ENCODE measurements around the gene RNF145. TPM values are rescaled to one million over a fixed set of nuclear protein-coding genes. Genes with fewer than 3 reads are reported as not detected.
"Not testable (repeated sequence)": the region's sequence is repeated elsewhere in the genome, so short reads cannot be mapped to it uniquely, and the experiment has no call there.

Gene RNF145
- total and polyA plus RNA-seq, 10 of the 15 experiments (the other 5 are each of a cell fraction or from before 2014, with no cell fraction given) = 9.7 to 58.1 (median 38.2) TPM

DNA sequence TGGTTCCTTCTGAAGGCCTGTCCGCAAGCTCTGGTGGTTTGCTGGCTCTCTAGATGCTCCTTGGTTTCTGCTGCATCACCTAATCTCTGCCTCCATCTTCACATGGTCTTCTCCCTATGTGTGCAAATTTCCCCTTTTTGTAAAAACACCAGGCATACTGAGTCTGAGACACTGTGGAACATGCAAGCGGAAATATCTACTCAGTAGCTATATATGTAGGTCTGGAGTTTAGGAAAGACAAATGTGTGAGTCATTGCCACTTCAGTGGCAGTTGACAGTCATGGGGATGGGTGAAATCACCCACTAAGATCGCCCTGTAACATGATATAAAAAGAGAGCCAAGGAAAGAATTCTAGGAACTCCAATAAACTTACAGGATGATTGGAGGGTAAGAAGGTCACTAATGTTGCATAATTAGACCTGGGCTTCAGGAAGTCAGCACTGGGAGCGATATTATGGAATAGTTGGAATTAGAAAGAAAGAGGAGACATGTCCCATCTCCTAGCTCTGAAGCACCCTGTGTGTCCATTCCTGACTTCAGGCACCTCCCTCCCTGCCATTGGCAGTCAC lies 31.0 kb upstream of the RNF145 start:
- no peaks in the 10 kb centered on the region for H3K27me3 ChIP-seq (replicated peaks in 1 of 2; ENCODE audit: control insufficient read depth in 2 of 2, insufficient read depth in 2 of 2, low read length in 1 of 2)
- DNase-seq (ENCODE audit: low read depth, low spot score) (no peak), ATAC-seq (no peak), FAIRE-seq (no peak)
- intact Hi-C loops (cut with micrococcal nuclease; ENCODE audit: unreplicated experiment) = no loop called here
- RAD21 ChIA-PET (ENCODE audit: unreplicated experiment) = no interaction called here
- in situ Hi-C loops (cut with MboI) = no loop called here
- POLR2A ChIA-PET = no interaction called here
- no TSS peak for BruUV-seq (replicated peaks)
- WGBS (ENCODE audit: insufficient coverage, insufficient replicate concordance, low lambda C conversion rate, missing lambda C conversion rate) = 70% methylated on average over 4 of the region's 4 CpGs
- CTCF ChIA-PET = no interaction called here
- H4K20me1 ChIP-seq (ENCODE audit: control insufficient read depth, insufficient read depth) = no peaks in the 10 kb centered on the region
- SMC1A ChIA-PET (ENCODE audit: uncharacterized antibody, unreplicated experiment) = interaction anchor here (1.3 kb wide), 1 partner anchor 84 kb away, joined by 3 read pairs; no protein-coding TSS in a partner anchor
- TF ChIP-seq CEBPB (IDR thresholded peaks at IDR 0.05; ENCODE audit: borderline replicate concordance in 1 of 2, low read depth in 2 of 2, low read length in 2 of 2) (no peak), CHD2 (IDR thresholded peaks at IDR 0.05; ENCODE audit: borderline replicate concordance, low read depth, low read length) (no peak), RCOR1 (conservative IDR thresholded peaks at IDR 0.05; ENCODE audit: low read depth, low read length) (no peak), EGR1 (IDR thresholded peaks at IDR 0.05; ENCODE audit: borderline replicate concordance in 1 of 2, low read depth in 2 of 2, low read length in 2 of 2) (no peak)
- TF ChIP-seq, protein P1, sequence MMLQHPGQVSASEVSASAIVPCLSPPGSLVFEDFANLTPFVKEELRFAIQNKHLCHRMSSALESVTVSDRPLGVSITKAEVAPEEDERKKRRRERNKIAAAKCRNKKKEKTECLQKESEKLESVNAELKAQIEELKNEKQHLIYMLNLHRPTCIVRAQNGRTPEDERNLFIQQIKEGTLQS (IDR thresholded peaks at IDR 0.05; ENCODE audit: borderline replicate concordance, extremely low read depth, low read depth, low read length) = no peak
- TF ChIP-seq, protein P2, sequence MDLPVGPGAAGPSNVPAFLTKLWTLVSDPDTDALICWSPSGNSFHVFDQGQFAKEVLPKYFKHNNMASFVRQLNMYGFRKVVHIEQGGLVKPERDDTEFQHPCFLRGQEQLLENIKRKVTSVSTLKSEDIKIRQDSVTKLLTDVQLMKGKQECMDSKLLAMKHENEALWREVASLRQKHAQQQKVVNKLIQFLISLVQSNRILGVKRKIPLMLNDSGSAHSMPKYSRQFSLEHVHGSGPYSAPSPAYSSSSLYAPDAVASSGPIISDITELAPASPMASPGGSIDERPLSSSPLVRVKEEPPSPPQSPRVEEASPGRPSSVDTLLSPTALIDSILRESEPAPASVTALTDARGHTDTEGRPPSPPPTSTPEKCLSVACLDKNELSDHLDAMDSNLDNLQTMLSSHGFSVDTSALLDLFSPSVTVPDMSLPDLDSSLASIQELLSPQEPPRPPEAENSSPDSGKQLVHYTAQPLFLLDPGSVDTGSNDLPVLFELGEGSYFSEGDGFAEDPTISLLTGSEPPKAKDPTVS (IDR thresholded peaks at IDR 0.05; ENCODE audit: low read depth, low read length) = no peak
- TF ChIP-seq, protein P3, sequence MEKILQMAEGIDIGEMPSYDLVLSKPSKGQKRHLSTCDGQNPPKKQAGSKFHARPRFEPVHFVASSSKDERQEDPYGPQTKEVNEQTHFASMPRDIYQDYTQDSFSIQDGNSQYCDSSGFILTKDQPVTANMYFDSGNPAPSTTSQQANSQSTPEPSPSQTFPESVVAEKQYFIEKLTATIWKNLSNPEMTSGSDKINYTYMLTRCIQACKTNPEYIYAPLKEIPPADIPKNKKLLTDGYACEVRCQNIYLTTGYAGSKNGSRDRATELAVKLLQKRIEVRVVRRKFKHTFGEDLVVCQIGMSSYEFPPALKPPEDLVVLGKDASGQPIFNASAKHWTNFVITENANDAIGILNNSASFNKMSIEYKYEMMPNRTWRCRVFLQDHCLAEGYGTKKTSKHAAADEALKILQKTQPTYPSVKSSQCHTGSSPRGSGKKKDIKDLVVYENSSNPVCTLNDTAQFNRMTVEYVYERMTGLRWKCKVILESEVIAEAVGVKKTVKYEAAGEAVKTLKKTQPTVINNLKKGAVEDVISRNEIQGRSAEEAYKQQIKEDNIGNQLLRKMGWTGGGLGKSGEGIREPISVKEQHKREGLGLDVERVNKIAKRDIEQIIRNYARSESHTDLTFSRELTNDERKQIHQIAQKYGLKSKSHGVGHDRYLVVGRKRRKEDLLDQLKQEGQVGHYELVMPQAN (conservative IDR thresholded peaks at IDR 0.05) = no peak
- H2AFZ ChIP-seq (ENCODE audit: control insufficient read depth, low read depth, low read length) = no peak overlapping the region
- no peak overlapping the region for H3K9ac ChIP-seq (ENCODE audit: control insufficient read depth, insufficient read depth, low read length)
- H3K4me3 ChIP-seq = no peak overlapping the region
- no peak overlapping the region for H3K4me2 ChIP-seq (ENCODE audit: control insufficient read depth, insufficient read depth)
- H3K9me3 ChIP-seq (replicated peaks; ENCODE audit: control insufficient read depth, insufficient read depth, low read length) = no peaks in the 10 kb centered on the region
- no peaks in the 10 kb centered on the region for H3K4me1 ChIP-seq (ENCODE audit: control insufficient read depth, insufficient read depth, low read length)
- H3K79me2 ChIP-seq (ENCODE audit: control insufficient read depth, insufficient read depth, low read length) = no peaks in the 10 kb centered on the region
- no peak overlapping the region for H3K27ac ChIP-seq (ENCODE audit: control insufficient read depth, insufficient read depth)
- no peaks in the 10 kb centered on the region for H3K36me3 ChIP-seq (ENCODE audit: control insufficient read depth in 2 of 2, insufficient read depth in 2 of 2, low read length in 1 of 2)

DNA sequence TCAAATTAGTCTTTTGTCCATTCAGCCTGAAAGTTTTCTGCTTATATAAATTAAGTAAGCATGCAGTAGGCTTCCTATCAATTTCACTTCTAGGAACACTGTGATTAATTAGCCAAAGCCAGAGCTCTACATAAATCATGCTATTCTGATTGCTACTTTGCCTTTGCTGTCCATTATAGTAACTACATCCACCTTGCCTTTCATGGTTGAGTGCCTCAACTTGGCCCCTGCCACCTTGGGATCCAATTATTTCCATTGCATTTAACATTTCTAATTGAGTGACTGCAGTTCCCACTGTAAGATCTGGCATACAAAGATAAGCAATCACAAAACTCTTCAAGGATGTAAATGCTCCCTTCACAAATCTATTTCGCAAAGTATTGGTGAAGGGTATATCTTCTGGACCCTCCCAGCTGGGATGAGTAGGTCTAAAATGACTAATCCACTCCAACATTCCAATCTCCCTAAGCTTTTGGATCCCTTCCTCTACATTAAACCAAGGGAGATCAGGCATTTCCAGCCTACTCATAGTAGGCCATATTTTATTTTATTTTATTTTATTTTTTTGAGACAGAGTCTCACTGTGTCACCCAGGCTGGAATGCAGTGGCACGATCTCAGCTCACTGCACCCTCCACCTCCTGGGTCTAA lies 26.6 kb upstream of the RNF145 start:
- H3K9me3 ChIP-seq (replicated peaks; ENCODE audit: control insufficient read depth, insufficient read depth, low read length); FAIRE-seq; RAD21 ChIA-PET (ENCODE audit: unreplicated experiment); H4K20me1 ChIP-seq (ENCODE audit: control insufficient read depth, insufficient read depth); H3K4me2 ChIP-seq (ENCODE audit: control insufficient read depth, insufficient read depth); H3K27me3 ChIP-seq (replicated peaks in 1 of 2; ENCODE audit: control insufficient read depth in 2 of 2, insufficient read depth in 2 of 2, low read length in 1 of 2); H3K9ac ChIP-seq (ENCODE audit: control insufficient read depth, insufficient read depth, low read length); POLR2A ChIA-PET; BruUV-seq (replicated peaks); H3K4me3 ChIP-seq; H3K27ac ChIP-seq (ENCODE audit: control insufficient read depth, insufficient read depth); H3K4me1 ChIP-seq (ENCODE audit: control insufficient read depth, insufficient read depth, low read length); intact Hi-C loops (cut with micrococcal nuclease; ENCODE audit: unreplicated experiment); ATAC-seq; H2AFZ ChIP-seq (ENCODE audit: control insufficient read depth, low read depth, low read length); in situ Hi-C loops (cut with MboI); H3K36me3 ChIP-seq (ENCODE audit: control insufficient read depth in 2 of 2, insufficient read depth in 2 of 2, low read length in 1 of 2); H3K79me2 ChIP-seq (ENCODE audit: control insufficient read depth, insufficient read depth, low read length); DNase-seq (ENCODE audit: low read depth, low spot score): not testable (repeated sequence)
- CTCF ChIA-PET = interaction anchor here (1.1 kb wide), 1 partner anchor 11 kb away, joined by 3 read pairs; no protein-coding TSS in a partner anchor
- SMC1A ChIA-PET (ENCODE audit: uncharacterized antibody, unreplicated experiment) = interaction anchor here (1.0 to 1.1 kb wide), 2 partner anchors 10 to 13 kb away, joined by 3 to 4 read pairs; no protein-coding TSS in a partner anchor
- 48% methylated on average over 2 of the region's 2 CpGs for WGBS (ENCODE audit: insufficient coverage, insufficient replicate concordance, low lambda C conversion rate, missing lambda C conversion rate)
